Thyroid gland (tissue), 4 donors: Measurements from ENCODE around the gene CAMKMT. TPM values are rescaled to one million over a fixed set of nuclear protein-coding genes. Genes with fewer than 3 reads are reported as not detected.

Experiments used
- DNase-seq, 2 donors: peaks; one replicate each; pipeline ENCODE4 v3.0.0-alpha.2; 2019
- H3K27ac ChIP-seq, 3 donors: fragments of 200-600 bp; sonication (generic); 1 replicate in 2 of 3; 2 replicates in 1 of 3; pipeline ENCODE4 v1.5.1; 2016 to 2019; ENCODE audit warnings: mild to moderate bottlenecking in 1 of 3, moderate library complexity in 1 of 3
- H3K27me3 ChIP-seq: fragments of 200-600 bp; sonication (generic); one replicate; pipeline ENCODE4 v1.5.1; 2019
- H3K36me3 ChIP-seq, 2 donors: fragments of 200-600 bp; sonication (generic); one replicate each; pipeline ENCODE4 v1.5.1; 2016 to 2019
- H3K4me1 ChIP-seq, 2 donors: fragments of 200-600 bp; sonication (generic); one replicate each; pipeline ENCODE4 v1.5.1; 2017 to 2019
- H3K4me3 ChIP-seq, 3 donors: fragments of 200-600 bp; sonication (generic); replicated peaks in 1 of 3; 1 replicate in 2 of 3; 2 replicates in 1 of 3; pipeline ENCODE4 v1.5.1; 2016; ENCODE audit warnings: mild to moderate bottlenecking in 1 of 3
- H3K9me3 ChIP-seq: fragments of 200-600 bp; sonication (generic); one replicate; pipeline ENCODE4 v1.5.1; 2017
- POLR2A ChIP-seq, 2 donors: fragments of 450-650 bp; IDR thresholded peaks; one replicate each; pipeline ENCODE4 v1.6.1; 2017; ENCODE audit warnings: antibody characterized with exemption in 2 of 2, mild to moderate bottlenecking in 2 of 2, moderate library complexity in 1 of 2
- WGBS, 2 donors: methylation state at CpG; one replicate each; pipeline ENCODE4 v1.1.5; 2017; 5-methylcytosine and 5-hydroxymethylcytosine counted together
- intact Hi-C: fragments of 100-400 bp; cut with DNase I; formaldehyde crosslinking; loops from one replicate; pipeline ENCODE4 v1.15.1; 2023
- total RNA-seq, 4 donors: library from RNA; depleted of rRNA; stranded (reverse); fragments of >200 nt; gene quantifications; one replicate each; pipeline ENCODE4 v1.2.3, GENCODE V29; 2016
- TF ChIP-seq, protein P1 (sequence below), 6 experiments: fragments of 200-600 bp in 3 of 6; fragments of 450-650 bp in 3 of 6; sonication (generic) in 3 of 6; IDR thresholded peaks; one replicate each; pipeline ENCODE4 v1.5.1; 2016 to 2019; ENCODE audit warnings: antibody characterized with exemption in 6 of 6, mild to moderate bottlenecking in 2 of 6, inconsistent platforms in 1 of 6, moderate library complexity in 1 of 6

CAMKMT gene
- total RNA-seq, 4 donors from 2014 or later: 13.5 to 23.7 (median 17.2) TPM

- no peak overlapping the region for H3K4me3 ChIP-seq
- H3K4me1 ChIP-seq: no peaks in the 10 kb centered on the region
- DNase-seq: no peak
- no peak overlapping the region for H3K27ac ChIP-seq
- TF ChIP-seq, protein P1, sequence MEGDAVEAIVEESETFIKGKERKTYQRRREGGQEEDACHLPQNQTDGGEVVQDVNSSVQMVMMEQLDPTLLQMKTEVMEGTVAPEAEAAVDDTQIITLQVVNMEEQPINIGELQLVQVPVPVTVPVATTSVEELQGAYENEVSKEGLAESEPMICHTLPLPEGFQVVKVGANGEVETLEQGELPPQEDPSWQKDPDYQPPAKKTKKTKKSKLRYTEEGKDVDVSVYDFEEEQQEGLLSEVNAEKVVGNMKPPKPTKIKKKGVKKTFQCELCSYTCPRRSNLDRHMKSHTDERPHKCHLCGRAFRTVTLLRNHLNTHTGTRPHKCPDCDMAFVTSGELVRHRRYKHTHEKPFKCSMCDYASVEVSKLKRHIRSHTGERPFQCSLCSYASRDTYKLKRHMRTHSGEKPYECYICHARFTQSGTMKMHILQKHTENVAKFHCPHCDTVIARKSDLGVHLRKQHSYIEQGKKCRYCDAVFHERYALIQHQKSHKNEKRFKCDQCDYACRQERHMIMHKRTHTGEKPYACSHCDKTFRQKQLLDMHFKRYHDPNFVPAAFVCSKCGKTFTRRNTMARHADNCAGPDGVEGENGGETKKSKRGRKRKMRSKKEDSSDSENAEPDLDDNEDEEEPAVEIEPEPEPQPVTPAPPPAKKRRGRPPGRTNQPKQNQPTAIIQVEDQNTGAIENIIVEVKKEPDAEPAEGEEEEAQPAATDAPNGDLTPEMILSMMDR (IDR thresholded peaks at IDR 0.05): no peak
- TF ChIP-seq POLR2A (IDR thresholded peaks at IDR 0.05): no peak
- H3K27me3 ChIP-seq: no peaks in the 10 kb centered on the region
- H3K9me3 ChIP-seq: no peaks in the 10 kb centered on the region
- WGBS, 2 donors: 86 to 96% methylated on average over 5 of the region's 5 CpGs
- intact Hi-C loops: no loop called here
- H3K36me3 ChIP-seq: no peaks in the 10 kb centered on the region
These were observed 404.5 kb downstream of the CAMKMT start for GRCh38 chr2:44766220-44766619.

DNA sequence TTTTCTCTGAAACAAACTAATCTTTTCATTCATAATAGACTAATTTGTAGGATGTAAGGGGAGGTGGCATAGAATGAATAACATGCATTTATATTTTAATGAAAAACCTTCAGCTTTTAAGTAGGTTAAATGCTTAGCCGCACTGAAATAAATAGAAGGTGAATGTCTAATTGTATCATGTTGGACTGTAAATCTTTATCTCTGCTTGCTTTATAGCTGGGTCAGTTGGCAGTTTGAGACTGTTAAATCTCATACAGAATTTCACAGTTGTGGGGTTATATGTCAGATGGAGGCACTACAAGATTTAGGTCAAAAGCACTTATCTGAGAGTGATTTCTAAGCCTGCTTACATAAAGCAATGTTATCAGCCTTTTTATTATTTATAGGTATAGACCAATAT is 405.0 kb downstream of the CAMKMT start:
- WGBS, 2 donors: 98 to 100% methylated on average over 1 of the region's 1 CpG
- Histone ChIP-seq H3K36me3 (no peaks in the 10 kb centered on the region), H3K9me3 (no peaks in the 10 kb centered on the region), H3K27me3 (no peaks in the 10 kb centered on the region), H3K27ac (no peak overlapping the region), H3K4me1 (no peaks in the 10 kb centered on the region), H3K4me3 (no peak overlapping the region)
- intact Hi-C loops: no loop called here
- no peak for DNase-seq
- TF ChIP-seq, protein P1 (IDR thresholded peaks at IDR 0.05): no peak
- no peak for TF ChIP-seq POLR2A (IDR thresholded peaks at IDR 0.05)

GRCh38 chr2:44767691-44768090 is 405.9 kb downstream of the CAMKMT start:
- Histone ChIP-seq H3K27me3 (no peaks in the 10 kb centered on the region), H3K27ac (no peak overlapping the region), H3K4me1 (no peaks in the 10 kb centered on the region), H3K4me3 (no peak overlapping the region), H3K9me3 (no peaks in the 10 kb centered on the region), H3K36me3 (no peaks in the 10 kb centered on the region)
- intact Hi-C loops: no loop called here
- WGBS, 2 donors: 83 to 86% methylated on average over 8 of the region's 8 CpGs
- no peak for TF ChIP-seq POLR2A (IDR thresholded peaks at IDR 0.05)
- TF ChIP-seq, protein P1 (IDR thresholded peaks at IDR 0.05): no peak
- DNase-seq: no peak

GRCh38 chr2:44768438-44769236 is 406.9 kb downstream of the CAMKMT start:
- no peak for DNase-seq
- no peak for TF ChIP-seq POLR2A (IDR thresholded peaks at IDR 0.05)
- TF ChIP-seq, protein P1 (IDR thresholded peaks at IDR 0.05): no peak
- Histone ChIP-seq H3K27me3 (no peaks in the 10 kb centered on the region), H3K27ac (no peak overlapping the region), H3K4me3 (no peak overlapping the region), H3K36me3 (no peaks in the 10 kb centered on the region), H3K4me1 (no peaks in the 10 kb centered on the region), H3K9me3 (no peaks in the 10 kb centered on the region)
- WGBS, 2 donors: 38 to 39% methylated on average over 19 to 21 of the region's 42 CpGs
- intact Hi-C loops: no loop called here

GRCh38 chr2:44769349-44770011 is 407.7 kb downstream of the CAMKMT start:
- Histone ChIP-seq H3K9me3 (no peaks in the 10 kb centered on the region), H3K4me3 (no peak overlapping the region), H3K4me1 (no peaks in the 10 kb centered on the region), H3K27ac (no peak overlapping the region), H3K36me3 (no peaks in the 10 kb centered on the region), H3K27me3 (no peaks in the 10 kb centered on the region)
- WGBS, 2 donors: 93 to 96% methylated on average over 9 of the region's 9 CpGs
- DNase-seq: no peak
- TF ChIP-seq, protein P1 (IDR thresholded peaks at IDR 0.05): no peak
- TF ChIP-seq POLR2A (IDR thresholded peaks at IDR 0.05): no peak
- intact Hi-C loops: no loop called here
